ENCODE measurements around the gene TMEM212. TPM values are rescaled to one million over a fixed set of nuclear protein-coding genes. Genes with fewer than 3 reads are reported as not detected.

Gene TMEM212
- total and polyA plus RNA-seq, 11 donors, result not detected

DNA sequence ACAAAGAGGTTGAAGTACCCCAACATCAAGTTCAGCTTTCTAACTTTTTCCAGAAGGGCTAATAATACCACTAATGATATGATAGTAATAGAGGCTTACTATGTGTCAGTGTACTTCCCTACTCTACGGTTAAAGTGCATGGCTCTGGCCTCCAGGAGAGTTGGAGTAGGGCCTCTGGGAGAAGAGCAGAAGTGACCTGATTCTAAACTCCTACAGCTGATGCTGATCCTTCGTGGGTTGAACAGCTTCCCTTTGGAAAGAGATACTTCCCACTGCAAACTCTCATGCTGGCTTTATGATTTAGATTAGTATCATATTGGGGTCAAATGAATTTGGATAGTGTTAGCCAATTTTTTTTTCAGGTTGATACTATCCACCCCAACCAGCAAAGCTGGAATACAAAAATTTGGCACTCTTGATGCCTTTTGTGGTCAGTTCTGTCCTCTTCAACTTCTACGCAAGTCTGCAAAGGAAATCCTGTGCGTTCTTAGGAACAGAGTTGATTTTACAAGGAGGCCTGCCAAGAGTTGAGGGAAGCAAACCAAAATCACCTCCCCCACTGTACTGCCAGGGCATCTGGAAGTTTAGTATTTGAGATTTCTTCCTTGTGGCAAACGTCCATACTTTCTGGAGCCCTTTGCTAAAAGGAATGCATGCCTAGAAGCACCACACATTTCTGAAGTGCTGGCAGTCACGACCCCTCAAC, 17.8 kb downstream of the TMEM212 start:
- ATAC-seq (peak; percentile 73 to 91 (median 80)), DNase-seq (peak in 2 of 5 donors; percentile 50 to 67)
- H3K4me3 ChIP-seq, result no peak overlapping the region
- peak overlapping the region in 8 of 12 donors; percentile 26 to 53 (median 42) for H3K27ac ChIP-seq
- TF ChIP-seq POLR2A (IDR thresholded peaks at IDR 0.05), result no peak
- TF ChIP-seq, protein P1, sequence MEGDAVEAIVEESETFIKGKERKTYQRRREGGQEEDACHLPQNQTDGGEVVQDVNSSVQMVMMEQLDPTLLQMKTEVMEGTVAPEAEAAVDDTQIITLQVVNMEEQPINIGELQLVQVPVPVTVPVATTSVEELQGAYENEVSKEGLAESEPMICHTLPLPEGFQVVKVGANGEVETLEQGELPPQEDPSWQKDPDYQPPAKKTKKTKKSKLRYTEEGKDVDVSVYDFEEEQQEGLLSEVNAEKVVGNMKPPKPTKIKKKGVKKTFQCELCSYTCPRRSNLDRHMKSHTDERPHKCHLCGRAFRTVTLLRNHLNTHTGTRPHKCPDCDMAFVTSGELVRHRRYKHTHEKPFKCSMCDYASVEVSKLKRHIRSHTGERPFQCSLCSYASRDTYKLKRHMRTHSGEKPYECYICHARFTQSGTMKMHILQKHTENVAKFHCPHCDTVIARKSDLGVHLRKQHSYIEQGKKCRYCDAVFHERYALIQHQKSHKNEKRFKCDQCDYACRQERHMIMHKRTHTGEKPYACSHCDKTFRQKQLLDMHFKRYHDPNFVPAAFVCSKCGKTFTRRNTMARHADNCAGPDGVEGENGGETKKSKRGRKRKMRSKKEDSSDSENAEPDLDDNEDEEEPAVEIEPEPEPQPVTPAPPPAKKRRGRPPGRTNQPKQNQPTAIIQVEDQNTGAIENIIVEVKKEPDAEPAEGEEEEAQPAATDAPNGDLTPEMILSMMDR (IDR thresholded peaks at IDR 0.05), result no peak
- H3K36me3 ChIP-seq, result no peaks in the 10 kb centered on the region
- 31 to 48% (median 36%) methylated on average over 6 of the region's 6 CpGs for WGBS, 4 donors
- H3K9me3 ChIP-seq, result no peaks in the 10 kb centered on the region
- intact Hi-C loops (cut with DNase I), result no loop called here
- peaks cover 0 to 39% (median 18%) of the 10 kb centered on the region in 12 donors for H3K4me1 ChIP-seq
- no peaks in the 10 kb centered on the region for H3K27me3 ChIP-seq

DNA sequence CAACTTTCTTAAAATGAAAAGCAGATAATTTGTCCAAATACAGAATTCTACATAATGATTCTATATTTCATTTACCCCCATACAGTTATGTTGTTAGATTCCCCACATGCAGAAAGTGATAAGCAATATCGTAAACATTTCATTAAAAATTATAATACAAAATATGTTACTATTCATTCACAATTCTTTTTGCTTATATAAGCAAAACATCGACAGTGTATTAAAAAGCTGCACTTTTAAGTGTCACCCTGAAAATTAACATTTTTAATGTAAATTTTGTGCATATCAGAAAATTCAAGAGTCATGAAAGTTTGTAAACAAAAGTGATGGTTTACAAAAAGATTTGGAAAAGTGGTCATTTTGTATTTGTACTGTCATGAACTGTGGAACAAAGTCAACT, 19.2 kb downstream of the TMEM212 start:
- 49 to 98% (median 90%) methylated on average over 2 of the region's 2 CpGs for WGBS, 4 donors
- intact Hi-C loops (cut with DNase I), result no loop called here
- no peaks in the 10 kb centered on the region for H3K27me3 ChIP-seq
- H3K27ac ChIP-seq, result peak overlapping the region in 1 of 12 donors; percentile 30
- TF ChIP-seq POLR2A (IDR thresholded peaks at IDR 0.05), result no peak
- TF ChIP-seq, protein P1 (IDR thresholded peaks at IDR 0.05), result no peak
- DNase-seq, result no peak
- no peaks in the 10 kb centered on the region for H3K9me3 ChIP-seq
- no peak for ATAC-seq
- H3K4me3 ChIP-seq, result no peak overlapping the region
- H3K36me3 ChIP-seq, result no peaks in the 10 kb centered on the region
- H3K4me1 ChIP-seq, result peaks cover 0 to 39% (median 18%) of the 10 kb centered on the region in 12 donors

DNA sequence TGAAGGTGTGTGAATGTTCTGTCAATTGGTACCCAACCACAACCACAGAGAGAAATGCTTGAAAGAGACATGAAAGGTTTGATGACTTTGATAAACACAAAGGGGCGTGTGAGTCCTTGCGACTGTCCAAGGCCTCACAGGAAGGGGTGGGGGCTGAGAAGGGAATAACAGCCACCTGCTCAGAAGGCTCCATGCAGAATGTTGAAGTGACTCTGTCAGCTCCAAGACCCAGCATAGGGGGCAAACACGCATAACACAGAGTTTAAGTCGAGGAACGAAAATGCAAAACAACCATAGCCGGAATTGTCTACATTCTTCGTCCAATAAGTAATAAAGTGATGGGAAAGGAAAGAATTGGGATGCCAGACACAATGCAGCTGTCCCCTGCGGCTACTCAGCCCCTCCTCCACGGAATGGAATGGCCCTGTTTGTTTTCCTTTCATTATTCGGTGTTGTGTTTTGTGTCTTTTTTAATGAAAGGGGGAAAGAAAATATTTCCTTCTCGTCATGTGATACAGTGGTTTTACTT, 19.9 kb downstream of the TMEM212 start:
- intact Hi-C loops (cut with DNase I), result no loop called here
- no peaks in the 10 kb centered on the region for H3K9me3 ChIP-seq
- no peaks in the 10 kb centered on the region for H3K36me3 ChIP-seq
- no peak for ATAC-seq
- H3K27me3 ChIP-seq, result no peaks in the 10 kb centered on the region
- no peak for DNase-seq
- TF ChIP-seq, protein P1 (IDR thresholded peaks at IDR 0.05), result no peak
- no peak for TF ChIP-seq POLR2A (IDR thresholded peaks at IDR 0.05)
- H3K4me3 ChIP-seq, result peak overlapping the region in 2 of 12 donors; percentile 3 to 9
- peaks cover 0 to 39% (median 18%) of the 10 kb centered on the region in 12 donors for H3K4me1 ChIP-seq
- peak overlapping the region in 3 of 12 donors; percentile 7 to 32 (median 30) for H3K27ac ChIP-seq
- 40 to 52% (median 47%) methylated on average over 11 of the region's 11 CpGs for WGBS, 4 donors

DNA sequence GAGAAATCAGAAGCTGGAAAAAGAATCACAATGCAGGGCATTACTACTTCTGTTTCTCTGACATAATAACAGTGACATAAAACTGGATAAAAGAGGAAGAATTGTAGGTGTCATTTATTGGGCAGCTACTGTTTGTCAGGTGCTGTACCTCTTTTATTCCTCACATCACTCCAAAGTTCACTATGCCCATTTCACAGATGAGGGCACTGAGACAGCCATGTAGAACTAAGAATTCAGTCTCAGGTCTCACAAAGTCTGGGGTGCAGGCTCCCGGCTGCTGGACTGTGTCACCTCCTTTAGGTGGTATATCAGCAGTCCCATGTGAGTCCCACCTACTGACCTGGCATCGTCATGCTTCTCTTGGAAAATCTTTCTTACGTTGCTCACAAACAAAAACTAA, 20.8 kb downstream of the TMEM212 start:
- Histone ChIP-seq H3K4me3 (no peak overlapping the region), H3K4me1 (peaks cover 0 to 39% (median 18%) of the 10 kb centered on the region in 12 donors), H3K36me3 (no peaks in the 10 kb centered on the region), H3K27ac (peak overlapping the region in 2 of 12 donors; percentile 7 to 17), H3K27me3 (no peaks in the 10 kb centered on the region), H3K9me3 (no peaks in the 10 kb centered on the region)
- 87 to 93% (median 92%) methylated on average over 3 of the region's 3 CpGs for WGBS, 4 donors
- intact Hi-C loops (cut with DNase I), result no loop called here
- no peak for TF ChIP-seq POLR2A (IDR thresholded peaks at IDR 0.05)
- TF ChIP-seq, protein P1 (IDR thresholded peaks at IDR 0.05), result no peak
- ATAC-seq (no peak), DNase-seq (no peak)

All from heart left ventricle (tissue), 16 donors.